B cell (primary cell): ENCODE measurements around the gene VHLL. TPM values are rescaled to one million over a fixed set of nuclear protein-coding genes. Genes with fewer than 3 reads are reported as not detected.

Experiments used
- ATAC-seq: fragments of 200-7000 bp; cut with Tn5 transposase; one replicate; pipeline ENCODE4 v1.10.0; 2021; ENCODE audit warnings: low read depth, mild to moderate bottlenecking, moderate number of reproducible peaks, moderate library complexity
- CTCF ChIA-PET: fragments of 350-600 bp; sonication (Branson Sonifier 250); formaldehyde crosslinking; loops from one replicate; lab custom pipeline; 2021; ENCODE audit warnings: antibody characterized with exemption, inconsistent platforms; lab: Charles Lee
- POLR2A ChIA-PET: fragments of 350-600 bp; sonication (Branson Sonifier 250); formaldehyde crosslinking; loops from one replicate; lab custom pipeline; 2021; ENCODE audit warnings: antibody characterized with exemption; lab: Charles Lee
- DNase-seq: peaks from one replicate; pipeline ENCODE4 v3.0.0; 2013
- H2AFZ ChIP-seq: 2 replicates; pipeline ENCODE4 v1.6.1; 2012; ENCODE audit warnings: mild to moderate bottlenecking, low read depth, low read length; ENCODE audit not compliant: insufficient read depth, poor library complexity, severe bottlenecking
- H3K27ac ChIP-seq, 2 donors: 1 replicate in 1 of 2; 2 replicates in 1 of 2; pipeline ENCODE4 v1.5.1; 2012 to 2013; ENCODE audit warnings: low read length in 2 of 2, mild to moderate bottlenecking in 2 of 2, moderate library complexity in 1 of 2
- H3K27me3 ChIP-seq, 4 experiments: fragments of 200-600 bp in 1 of 4; sonication (generic) in 1 of 4; replicated peaks in 1 of 4; 1 replicate in 2 of 4; 2 replicates in 2 of 4; pipeline versions ENCODE4 v1.6.1 to v1.7.0; 2013 to 2016; ENCODE audit warnings: low read length in 3 of 4, mild to moderate bottlenecking in 2 of 4, mixed read lengths in 1 of 4, moderate library complexity in 1 of 4; ENCODE audit not compliant: insufficient read depth in 4 of 4, control insufficient read depth in 3 of 4; ENCODE audit errors: control extremely low read depth in 1 of 4
- H3K36me3 ChIP-seq, 2 experiments: replicated peaks in 1 of 2; 1 replicate in 1 of 2; 2 replicates in 1 of 2; pipeline versions ENCODE4 v1.6.1 to v1.7.1; 2013; ENCODE audit warnings: low read length in 1 of 2; ENCODE audit not compliant: insufficient read depth in 2 of 2, control insufficient read depth in 1 of 2; ENCODE audit errors: control extremely low read depth in 1 of 2, extremely low read depth in 1 of 2
- H3K4me1 ChIP-seq, 2 donors: fragments of 200-600 bp in 1 of 2; sonication (generic) in 1 of 2; 1 replicate in 1 of 2; 2 replicates in 1 of 2; pipeline versions ENCODE4 v1.5.1 to v1.6.1; 2013 to 2017; ENCODE audit warnings: low read length in 2 of 2; ENCODE audit not compliant: control insufficient read depth in 2 of 2, insufficient read depth in 2 of 2
- H3K4me2 ChIP-seq: replicated peaks from 2 replicates; pipeline ENCODE3; 2012; ENCODE audit warnings: mild to moderate bottlenecking, low read depth, low read length; ENCODE audit not compliant: poor library complexity, severe bottlenecking
- H3K4me3 ChIP-seq, 5 experiments: fragments of 200-600 bp in 1 of 5; sonication (generic) in 1 of 5; 1 replicate in 3 of 5; 2 replicates in 2 of 5; pipeline versions ENCODE4 v1.5.1 to v1.7.0; 2011 to 2016; ENCODE audit warnings: low read length in 4 of 5, mild to moderate bottlenecking in 4 of 5, low read depth in 2 of 5, control low read depth in 1 of 5, moderate library complexity in 1 of 5; ENCODE audit not compliant: insufficient read depth in 1 of 5; ENCODE audit errors: control extremely low read depth in 1 of 5, extremely low read depth in 1 of 5
- H3K79me2 ChIP-seq: fragments of 200-600 bp; sonication (generic); one replicate; pipeline ENCODE4 v1.6.0; 2016; ENCODE audit warnings: low read length; ENCODE audit not compliant: control insufficient read depth, insufficient read depth
- H3K9ac ChIP-seq: fragments of 200-600 bp; sonication (generic); 2 replicates; pipeline ENCODE4 v1.6.1; 2017; ENCODE audit warnings: mild to moderate bottlenecking, low read length, moderate library complexity
- H3K9me3 ChIP-seq, 3 donors: one replicate each; pipeline versions ENCODE4 v1.6.1 to v1.7.1; 2013; ENCODE audit warnings: low read length in 2 of 3; ENCODE audit not compliant: control insufficient read depth in 2 of 3, insufficient read depth in 1 of 3; ENCODE audit errors: control extremely low read depth in 1 of 3
- H4K20me1 ChIP-seq: 2 replicates; pipeline ENCODE4 v1.6.0; 2012; ENCODE audit warnings: mild to moderate bottlenecking, low read length; ENCODE audit not compliant: insufficient read depth, control insufficient read depth, poor library complexity, severe bottlenecking
- H3K27ac Mint-ChIP-seq: one replicate; pipeline ENCODE4 v1.8.0; 2021; ENCODE audit warnings: mixed read lengths
- H3K27me3 Mint-ChIP-seq: one replicate; pipeline ENCODE4 v1.8.0; 2021; ENCODE audit warnings: mixed read lengths
- H3K4me1 Mint-ChIP-seq: one replicate; pipeline ENCODE4 v1.8.0; 2021; ENCODE audit warnings: mixed read lengths
- H3K4me3 Mint-ChIP-seq: one replicate; pipeline ENCODE4 v1.8.0; 2021; ENCODE audit warnings: mixed read lengths
- H3K9me3 Mint-ChIP-seq: one replicate; pipeline ENCODE4 v1.8.0; 2022; ENCODE audit warnings: mixed read lengths; ENCODE audit not compliant: insufficient read depth
- EZH2 ChIP-seq: IDR thresholded peaks from 2 replicates; pipeline ENCODE4 v1.6.1; 2012; ENCODE audit warnings: borderline replicate concordance, low read depth, mild to moderate bottlenecking, moderate library complexity, low read length; ENCODE audit not compliant: insufficient read depth, poor library complexity, severe bottlenecking
- WGBS: methylation state at CpG from one replicate; pipeline ENCODE4 v1.1.5; 2013; ENCODE audit warnings: missing lambda C conversion rate; ENCODE audit not compliant: insufficient coverage; 5-methylcytosine and 5-hydroxymethylcytosine counted together
- intact Hi-C: fragments of 100-400 bp; cut with micrococcal nuclease; formaldehyde crosslinking; loops from one replicate; pipeline ENCODE4 v1.10.0; 2022
- polyA plus RNA-seq: library from polyadenylated mRNA; depleted of rRNA; stranded (reverse); fragments of >200 nt; gene quantifications from 2 replicates; pipeline ENCODE4 v1.2.3, GENCODE V29; 2012
- total RNA-seq, 2 donors: library from RNA; stranded (reverse); fragments of 120-200 nt in 1 of 2; gene quantifications; 1 replicate in 1 of 2; 2 replicates in 1 of 2; pipeline versions ENCODE4 v1.2.3 to v1.2.4, GENCODE V29; 2013 to 2022
- TF ChIP-seq, protein P1 (sequence below): fragments of 200-600 bp; IDR thresholded peaks from one replicate; pipeline ENCODE4 v1.8.0; 2022; ENCODE audit warnings: antibody characterized with exemption, mild to moderate bottlenecking

VHLL gene
- total and polyA plus RNA-seq, 2 donors (not counting 1 experiment from before 2014, with no cell fraction given): 0.36 TPM; not detected in 1

DNA sequence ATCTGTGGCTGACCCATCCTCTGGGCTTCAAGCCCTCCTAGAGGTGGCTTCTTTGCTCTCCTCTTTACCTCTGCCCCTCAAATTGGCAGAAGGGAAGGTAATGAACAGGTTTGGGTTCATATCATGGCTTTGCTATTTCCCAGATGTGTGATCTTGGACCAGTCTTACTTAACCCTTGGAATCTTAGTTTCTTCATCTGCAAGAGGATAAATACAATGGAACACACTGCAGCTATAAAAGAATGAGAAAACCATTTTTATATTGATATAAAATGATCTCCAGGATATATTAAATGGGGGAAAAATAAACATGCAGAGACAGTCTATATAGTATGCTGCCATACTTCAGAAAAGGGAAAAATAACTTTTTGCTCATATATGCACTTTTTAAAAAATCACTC, 9.2 kb downstream of the VHLL start:
- DNase-seq: no peak

GRCh38 chr1:156286061-156286460, 13.0 kb downstream of the VHLL start:
- Histone ChIP-seq H3K9ac (no peak overlapping the region), H3K79me2 (peaks cover 34% of the 10 kb centered on the region), H3K36me3 (peaks cover 0 to 10% of the 10 kb centered on the region in 2 experiments), H2AFZ (no peak overlapping the region), H4K20me1 (peaks cover 5% of the 10 kb centered on the region), H3K4me2 (no peak overlapping the region), H3K27me3 (no peaks in the 10 kb centered on the region), H3K27ac (no peak overlapping the region), H3K4me1 (peaks cover 19 to 27% of the 10 kb centered on the region in 2 donors), H3K4me3 (no peak overlapping the region), H3K9me3 (no peaks in the 10 kb centered on the region)
- POLR2A ChIA-PET: interaction anchor here (0.5 kb wide), 1 partner anchor 1005 kb away, joined by 5 read pairs; no protein-coding TSS in a partner anchor
- Mint-ChIP-seq H3K27ac (no peak overlapping the region), H3K27me3 (no peaks in the 10 kb centered on the region), H3K4me3 (no peak overlapping the region), H3K4me1 (peaks cover 29% of the 10 kb centered on the region), H3K9me3 (no peaks in the 10 kb centered on the region)
- TF ChIP-seq EZH2: no peak
- TF ChIP-seq, protein P1, sequence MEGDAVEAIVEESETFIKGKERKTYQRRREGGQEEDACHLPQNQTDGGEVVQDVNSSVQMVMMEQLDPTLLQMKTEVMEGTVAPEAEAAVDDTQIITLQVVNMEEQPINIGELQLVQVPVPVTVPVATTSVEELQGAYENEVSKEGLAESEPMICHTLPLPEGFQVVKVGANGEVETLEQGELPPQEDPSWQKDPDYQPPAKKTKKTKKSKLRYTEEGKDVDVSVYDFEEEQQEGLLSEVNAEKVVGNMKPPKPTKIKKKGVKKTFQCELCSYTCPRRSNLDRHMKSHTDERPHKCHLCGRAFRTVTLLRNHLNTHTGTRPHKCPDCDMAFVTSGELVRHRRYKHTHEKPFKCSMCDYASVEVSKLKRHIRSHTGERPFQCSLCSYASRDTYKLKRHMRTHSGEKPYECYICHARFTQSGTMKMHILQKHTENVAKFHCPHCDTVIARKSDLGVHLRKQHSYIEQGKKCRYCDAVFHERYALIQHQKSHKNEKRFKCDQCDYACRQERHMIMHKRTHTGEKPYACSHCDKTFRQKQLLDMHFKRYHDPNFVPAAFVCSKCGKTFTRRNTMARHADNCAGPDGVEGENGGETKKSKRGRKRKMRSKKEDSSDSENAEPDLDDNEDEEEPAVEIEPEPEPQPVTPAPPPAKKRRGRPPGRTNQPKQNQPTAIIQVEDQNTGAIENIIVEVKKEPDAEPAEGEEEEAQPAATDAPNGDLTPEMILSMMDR: no peak
- WGBS: 100% methylated on average over 2 of the region's 8 CpGs
- ATAC-seq: no peak
- no peak for DNase-seq
- CTCF ChIA-PET: interaction anchor here (0.6 kb wide), 1 partner anchor 694 kb away, joined by 3 read pairs; no protein-coding TSS in a partner anchor
- intact Hi-C loops: no loop called here

More for the DNA sequence above, 9.2 kb downstream of the VHLL start:
- ChIA-PET CTCF (no interaction called here), POLR2A (no interaction called here)
- Histone ChIP-seq H3K4me1 (peaks cover 4 to 11% of the 10 kb centered on the region in 2 donors), H4K20me1 (no peaks in the 10 kb centered on the region), H3K36me3 (peaks cover 0 to 10% of the 10 kb centered on the region in 2 experiments), H3K9ac (no peak overlapping the region), H3K9me3 (no peaks in the 10 kb centered on the region), H3K27me3 (no peaks in the 10 kb centered on the region), H3K27ac (no peak overlapping the region), H3K79me2 (peaks cover 3% of the 10 kb centered on the region), H2AFZ (no peak overlapping the region), H3K4me3 (no peak overlapping the region), H3K4me2 (no peak overlapping the region)
- Mint-ChIP-seq H3K4me1 (peaks cover 11% of the 10 kb centered on the region), H3K4me3 (no peak overlapping the region), H3K27me3 (no peaks in the 10 kb centered on the region), H3K27ac (no peak overlapping the region), H3K9me3 (no peaks in the 10 kb centered on the region)
- intact Hi-C loops: loop anchor here (5.0 kb wide), 1 partner anchor 292 kb away; no protein-coding TSS in a partner anchor
- ATAC-seq: no peak
- no peak for TF ChIP-seq EZH2
- TF ChIP-seq, protein P1: no peak
